GM19023 (cell line): ENCODE results near the gene TMEM151A.
"Not testable (repeated sequence)": the region's sequence is repeated elsewhere in the genome, so short reads cannot be mapped to it uniquely, and the experiment has no call there.

Experiments
- ATAC-seq: cut with Tn5 transposase; IDR thresholded peaks from one replicate; pipeline ENCODE4 v1.9.1; 2021; ENCODE audit warnings: mild to moderate bottlenecking, moderate library complexity; ENCODE audit not compliant: unreplicated experiment

TMEM151A gene

DNA sequence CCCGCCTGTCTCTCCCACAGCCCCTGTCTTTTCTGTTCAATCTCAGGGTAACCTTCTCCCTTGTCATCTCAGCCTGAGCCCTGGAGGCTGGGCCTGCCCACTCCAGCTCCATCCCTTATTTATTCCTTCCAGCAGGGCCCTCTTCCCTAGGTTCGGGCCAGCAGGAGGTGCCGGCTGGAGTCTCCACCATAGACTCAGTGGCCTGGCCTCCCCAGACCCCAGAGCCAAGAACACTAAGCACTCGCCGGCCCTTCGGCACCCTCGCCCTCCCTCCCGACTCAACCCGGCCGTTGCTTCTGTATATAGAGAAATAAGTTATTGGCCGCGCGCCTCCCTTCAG, 24.7 kb upstream of the TMEM151A start:
- ATAC-seq = no peak

DNA sequence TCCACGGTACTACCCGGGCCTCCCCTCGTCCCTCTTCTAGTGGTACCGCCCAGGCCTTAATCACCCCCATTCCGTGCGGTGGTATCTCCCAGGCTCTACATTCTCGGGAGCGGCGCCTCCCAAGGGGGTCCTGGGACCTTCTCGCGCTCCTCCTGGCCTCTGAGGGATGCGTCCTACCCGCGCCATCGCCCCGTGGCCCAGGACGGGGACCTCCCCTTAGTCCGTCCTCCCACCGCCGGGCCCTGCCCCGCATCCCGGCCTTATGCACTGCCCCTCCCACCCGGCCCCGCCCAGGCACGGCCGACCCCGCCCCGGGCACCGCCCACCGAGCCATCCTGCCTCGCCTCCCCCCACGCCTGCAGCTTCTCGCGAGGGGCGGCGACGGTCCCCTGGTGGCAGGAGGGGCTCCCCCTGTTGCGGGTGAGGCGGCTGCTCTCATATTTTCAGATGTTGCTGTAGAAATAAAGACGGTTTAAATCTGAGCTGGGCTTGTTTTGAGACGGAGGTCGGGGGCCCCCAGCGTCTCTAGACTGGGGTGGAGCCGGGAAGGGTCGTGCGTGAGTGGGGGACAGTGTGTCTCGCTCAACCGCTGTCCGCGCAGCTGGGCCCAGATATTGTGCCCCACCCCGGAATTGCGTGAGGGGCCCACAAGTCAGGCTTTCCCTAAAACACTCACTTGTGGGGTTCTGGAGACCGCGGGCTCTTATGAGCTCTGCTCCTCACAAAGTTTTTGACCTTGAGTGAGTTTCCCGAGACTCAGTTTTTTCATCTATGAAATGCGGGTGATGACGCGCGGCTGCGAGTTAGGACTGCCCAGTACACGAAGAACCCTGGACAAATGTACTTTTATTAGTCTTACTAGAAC, 24.1 kb upstream of the TMEM151A start:
- peak; percentile 46 for ATAC-seq

DNA sequence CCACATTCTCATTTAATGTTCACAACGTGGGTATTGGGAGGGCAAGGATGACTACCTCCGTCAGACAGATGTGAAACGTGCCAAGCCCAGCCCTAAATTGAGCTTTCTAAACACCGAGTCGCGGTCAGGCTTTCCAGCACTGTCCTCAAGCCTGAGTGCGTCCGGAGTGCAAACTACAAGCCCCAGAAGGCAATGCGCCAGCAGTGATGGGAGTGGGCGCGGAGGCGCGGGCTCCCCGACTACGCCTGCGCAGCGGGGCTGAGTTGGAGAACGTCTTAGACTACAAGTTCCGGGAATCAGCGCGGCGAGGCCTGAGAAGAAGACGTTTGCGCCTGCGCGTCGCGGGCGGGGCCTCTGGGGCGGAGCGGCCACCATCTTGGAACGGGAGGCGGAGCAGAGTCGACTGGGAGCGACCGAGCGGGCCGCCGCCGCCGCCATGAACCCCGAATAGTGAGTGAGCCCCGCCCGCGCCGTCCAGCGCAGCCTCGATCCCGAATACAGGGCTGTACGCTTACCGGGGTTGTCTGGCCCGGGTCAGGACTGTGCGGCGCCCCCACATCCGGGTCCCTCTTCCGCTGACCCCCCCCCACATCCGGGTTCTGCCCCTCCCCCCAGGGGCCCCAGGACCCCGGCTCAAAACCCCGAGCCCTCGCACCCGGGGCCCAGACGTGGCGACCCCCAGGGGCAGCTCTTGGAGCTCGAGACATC, 23.3 kb upstream of the TMEM151A start, which contains the start of gene RAB1B:
TSS of gene RAB1B (plus strand) at position 396 of the 708 bp plus-strand sequence. CDS start at position 437, 41 bp downstream.
- ATAC-seq = peak; percentile 81

DNA sequence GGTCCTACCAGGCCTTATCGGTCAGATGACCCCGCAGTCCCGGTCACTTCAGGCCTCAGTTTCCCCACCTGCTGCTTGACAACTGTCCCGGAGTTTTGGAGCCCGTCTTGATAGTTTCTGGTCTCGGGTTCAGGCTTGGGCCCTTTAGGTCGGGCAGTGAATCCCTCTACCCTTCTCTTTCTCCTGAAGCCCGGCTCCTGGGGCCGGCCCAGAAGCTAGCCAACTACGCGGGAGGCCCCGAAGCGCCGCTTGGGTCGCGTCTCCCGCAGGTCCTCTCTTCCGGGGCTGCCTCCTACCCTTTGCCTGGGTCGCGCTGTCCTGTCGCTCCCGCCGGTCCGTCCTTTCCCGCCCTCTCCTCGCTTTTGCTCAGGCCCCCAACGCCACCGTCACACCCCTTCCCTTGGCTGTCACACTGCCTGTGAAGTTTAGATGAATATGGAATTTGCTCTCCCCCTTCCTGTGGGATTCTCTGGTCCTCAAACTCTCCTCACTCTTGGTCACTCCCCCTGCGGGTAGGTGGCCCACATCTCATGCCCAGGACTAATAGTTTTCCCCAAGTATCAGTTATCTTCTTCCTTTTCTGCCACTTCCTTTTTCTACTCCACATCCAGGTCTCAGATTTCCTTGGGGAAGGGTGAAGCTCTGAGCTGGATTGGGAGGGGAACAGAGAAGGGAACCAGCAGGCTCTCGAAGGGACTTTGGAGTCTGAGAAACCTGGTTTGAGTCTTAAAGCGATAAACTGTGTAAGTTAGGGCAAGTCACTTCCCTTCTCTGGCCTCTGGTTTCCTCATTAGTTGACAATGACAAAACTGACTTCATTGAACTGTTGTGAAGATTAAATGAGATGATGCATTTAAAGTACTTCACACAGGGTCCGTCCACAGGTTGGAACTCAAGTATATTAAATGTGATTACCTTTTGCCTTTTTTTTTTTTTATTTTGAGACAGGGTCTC, 22.5 kb upstream of the TMEM151A start:
- no peak for ATAC-seq

DNA sequence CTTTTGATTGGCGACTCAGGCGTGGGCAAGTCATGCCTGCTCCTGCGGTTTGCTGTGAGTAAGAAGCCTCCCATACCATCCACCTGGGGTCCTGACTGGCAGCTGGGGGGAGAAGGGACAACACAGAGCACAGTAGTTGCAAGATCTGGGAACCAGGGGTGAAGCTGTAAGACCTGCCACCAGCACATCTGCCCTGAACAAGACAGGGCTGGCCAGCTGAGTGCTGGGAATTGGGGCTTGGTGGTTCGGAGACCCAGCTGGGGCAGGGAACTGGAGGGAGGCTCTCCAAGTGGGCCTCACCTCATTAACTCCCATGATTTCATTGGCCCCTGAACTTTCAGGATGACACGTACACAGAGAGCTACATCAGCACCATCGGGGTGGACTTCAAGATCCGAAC, 19.9 kb upstream of the TMEM151A start:
- no peak for ATAC-seq

DNA sequence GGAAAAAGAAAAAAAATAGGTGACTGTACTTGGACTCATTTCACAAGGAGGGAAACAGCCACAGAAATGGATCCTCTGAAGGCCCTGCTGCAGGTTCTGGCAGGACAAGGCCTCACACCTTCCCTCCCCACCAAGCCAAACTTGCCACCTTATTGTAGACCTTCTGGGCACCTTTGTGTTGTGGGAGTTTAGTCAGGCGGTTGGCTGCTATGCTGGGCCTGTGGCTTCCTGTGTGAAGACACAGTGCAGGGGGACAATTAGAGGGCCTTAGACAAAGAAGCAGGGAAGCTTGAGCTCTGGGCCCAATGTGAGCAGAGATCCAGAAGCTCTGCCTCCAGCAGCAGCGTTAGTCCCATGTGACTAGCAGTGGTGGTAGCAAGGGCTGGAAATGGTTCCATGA, 19.1 kb upstream of the TMEM151A start:
- no peak for ATAC-seq

DNA sequence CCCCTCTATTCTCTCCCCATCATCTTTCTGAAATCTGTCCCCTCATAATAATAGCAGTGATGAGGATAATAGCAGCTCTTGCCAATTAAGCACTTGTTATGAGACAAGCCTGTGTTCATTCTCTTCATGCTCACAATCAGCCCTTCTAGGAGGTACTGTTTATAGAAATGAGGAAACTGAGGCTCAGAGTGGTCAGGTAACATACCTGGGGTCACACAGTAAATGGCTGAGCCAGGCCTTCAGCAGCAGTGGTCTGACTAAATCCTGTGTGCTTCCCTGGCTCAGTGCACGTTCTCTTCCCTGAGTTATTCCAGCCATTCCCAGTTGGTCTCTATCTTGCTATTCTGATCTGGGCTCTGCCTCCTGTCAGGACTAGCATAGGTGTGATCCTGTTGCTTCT, 17.5 kb upstream of the TMEM151A start:
- ATAC-seq = no peak

DNA sequence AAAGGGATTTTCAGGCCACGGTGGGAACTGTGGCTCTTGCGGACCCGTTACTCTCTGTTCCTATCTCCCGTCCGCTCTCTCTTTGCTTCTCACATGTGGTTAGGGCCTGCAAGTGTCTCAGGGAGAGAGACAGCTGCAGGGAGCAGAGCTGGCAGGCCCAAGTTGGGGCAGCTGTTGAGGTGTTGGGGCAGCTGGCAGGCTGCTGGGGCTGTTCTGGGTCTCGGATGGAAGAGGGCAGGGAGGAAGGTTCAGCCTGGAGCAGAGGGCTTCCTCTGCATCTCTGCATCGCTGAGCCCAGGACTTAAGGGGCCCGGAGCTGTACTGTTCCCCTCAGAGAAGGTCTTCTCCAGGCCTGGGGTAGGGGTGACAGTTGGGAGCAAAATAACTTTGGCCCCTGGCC, 16.3 kb upstream of the TMEM151A start:
- no peak for ATAC-seq

DNA sequence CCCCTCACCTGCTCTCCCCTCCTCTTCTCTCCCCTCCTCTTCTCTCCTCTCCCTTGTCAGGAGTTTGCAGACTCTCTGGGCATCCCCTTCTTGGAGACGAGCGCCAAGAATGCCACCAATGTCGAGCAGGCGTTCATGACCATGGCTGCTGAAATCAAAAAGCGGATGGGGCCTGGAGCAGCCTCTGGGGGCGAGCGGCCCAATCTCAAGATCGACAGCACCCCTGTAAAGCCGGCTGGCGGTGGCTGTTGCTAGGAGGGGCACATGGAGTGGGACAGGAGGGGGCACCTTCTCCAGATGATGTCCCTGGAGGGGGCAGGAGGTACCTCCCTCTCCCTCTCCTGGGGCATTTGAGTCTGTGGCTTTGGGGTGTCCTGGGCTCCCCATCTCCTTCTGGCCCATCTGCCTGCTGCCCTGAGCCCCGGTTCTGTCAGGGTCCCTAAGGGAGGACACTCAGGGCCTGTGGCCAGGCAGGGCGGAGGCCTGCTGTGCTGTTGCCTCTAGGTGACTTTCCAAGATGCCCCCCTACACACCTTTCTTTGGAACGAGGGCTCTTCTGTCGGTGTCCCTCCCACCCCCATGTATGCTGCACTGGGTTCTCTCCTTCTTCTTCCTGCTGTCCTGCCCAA, 15.6 kb upstream of the TMEM151A start:
- no peak for ATAC-seq

DNA sequence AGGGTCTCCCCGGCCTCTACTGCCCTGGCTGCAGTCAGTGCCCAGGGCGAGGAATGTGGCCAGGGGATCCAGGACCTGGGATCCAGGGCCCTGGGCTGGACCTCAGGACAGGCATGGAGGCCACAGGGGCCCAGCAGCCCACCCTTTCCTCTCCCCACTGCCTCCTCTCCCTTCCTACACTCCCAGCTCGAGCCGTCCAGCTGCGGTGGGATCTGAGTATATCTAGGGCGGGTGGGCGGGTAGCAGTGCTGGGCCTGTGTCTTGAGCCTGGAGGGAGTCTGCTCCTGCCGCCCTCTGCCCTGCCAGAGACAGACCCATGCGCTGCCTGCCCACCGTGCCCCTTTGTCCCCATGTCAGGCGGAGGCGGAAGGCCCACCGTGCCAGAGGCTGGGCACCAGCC, 15.1 kb upstream of the TMEM151A start:
- not testable (repeated sequence) for ATAC-seq

DNA sequence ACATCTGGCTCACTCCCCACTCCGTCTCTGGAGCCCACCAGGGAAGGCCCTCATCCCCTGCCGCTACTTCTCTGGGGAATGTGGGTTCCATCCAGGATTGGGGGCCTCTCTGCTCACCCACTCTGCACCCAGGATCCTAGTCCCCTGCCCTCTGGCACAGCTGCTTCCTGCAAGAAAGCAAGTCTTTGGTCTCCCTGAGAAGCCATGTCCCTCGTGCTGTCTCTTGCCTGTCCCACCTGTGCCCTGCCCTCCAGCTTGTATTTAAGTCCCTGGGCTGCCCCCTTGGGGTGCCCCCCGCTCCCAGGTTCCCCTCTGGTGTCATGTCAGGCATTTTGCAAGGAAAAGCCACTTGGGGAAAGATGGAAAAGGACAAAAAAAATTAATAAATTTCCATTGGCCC, 14.6 kb upstream of the TMEM151A start:
- ATAC-seq = not testable (repeated sequence)

DNA sequence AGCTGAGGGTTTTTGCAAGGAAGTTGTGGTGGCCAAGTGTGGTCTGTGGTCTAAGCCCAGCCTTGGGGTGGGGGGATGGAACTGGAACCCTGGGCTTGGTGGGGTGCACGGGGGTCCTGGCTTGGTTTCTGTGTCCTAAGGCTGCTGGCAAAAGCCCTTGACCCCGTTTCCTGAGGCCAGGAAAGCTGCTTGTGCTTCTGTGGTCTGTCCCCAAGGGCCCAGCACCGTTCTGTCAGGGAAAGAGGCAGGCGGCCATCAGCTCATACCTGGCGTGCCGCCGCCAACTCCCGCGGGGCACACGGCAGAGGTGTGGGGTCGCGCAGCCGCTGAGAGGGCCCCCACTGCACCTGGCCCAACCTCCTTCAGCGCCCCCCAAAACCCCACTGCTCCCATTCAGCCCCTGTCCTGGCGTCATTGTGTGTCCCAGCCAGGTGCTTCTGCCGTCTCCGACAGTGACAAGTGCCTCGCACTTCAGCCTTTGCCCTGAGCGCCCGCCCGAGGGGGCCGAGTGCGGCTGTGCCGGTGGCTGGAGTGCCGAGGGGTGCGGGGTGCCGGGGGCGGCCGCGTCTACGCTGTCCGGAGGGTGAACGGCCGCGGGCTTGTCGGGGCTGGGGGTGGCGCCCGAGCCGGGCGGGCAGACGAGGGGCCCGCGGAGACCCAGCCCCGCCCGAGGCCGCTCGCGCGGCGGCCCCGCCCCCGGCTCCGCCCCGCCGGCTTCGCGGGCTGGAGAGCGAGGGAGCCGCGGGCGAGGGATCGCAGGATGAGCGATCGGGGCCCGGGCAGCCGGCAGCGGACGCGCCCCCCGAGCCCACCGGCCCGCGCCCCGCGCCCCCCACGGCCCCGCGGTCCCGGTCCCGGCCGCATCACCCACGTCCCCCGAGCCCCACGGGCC, 14.0 kb upstream of the TMEM151A start, which contains the start of gene CNIH2:
TSS of gene CNIH2 (plus strand) at position 705 of the 892 bp plus-strand sequence. CDS start 282 bp downstream, outside the sequence.
- no peak for ATAC-seq

DNA sequence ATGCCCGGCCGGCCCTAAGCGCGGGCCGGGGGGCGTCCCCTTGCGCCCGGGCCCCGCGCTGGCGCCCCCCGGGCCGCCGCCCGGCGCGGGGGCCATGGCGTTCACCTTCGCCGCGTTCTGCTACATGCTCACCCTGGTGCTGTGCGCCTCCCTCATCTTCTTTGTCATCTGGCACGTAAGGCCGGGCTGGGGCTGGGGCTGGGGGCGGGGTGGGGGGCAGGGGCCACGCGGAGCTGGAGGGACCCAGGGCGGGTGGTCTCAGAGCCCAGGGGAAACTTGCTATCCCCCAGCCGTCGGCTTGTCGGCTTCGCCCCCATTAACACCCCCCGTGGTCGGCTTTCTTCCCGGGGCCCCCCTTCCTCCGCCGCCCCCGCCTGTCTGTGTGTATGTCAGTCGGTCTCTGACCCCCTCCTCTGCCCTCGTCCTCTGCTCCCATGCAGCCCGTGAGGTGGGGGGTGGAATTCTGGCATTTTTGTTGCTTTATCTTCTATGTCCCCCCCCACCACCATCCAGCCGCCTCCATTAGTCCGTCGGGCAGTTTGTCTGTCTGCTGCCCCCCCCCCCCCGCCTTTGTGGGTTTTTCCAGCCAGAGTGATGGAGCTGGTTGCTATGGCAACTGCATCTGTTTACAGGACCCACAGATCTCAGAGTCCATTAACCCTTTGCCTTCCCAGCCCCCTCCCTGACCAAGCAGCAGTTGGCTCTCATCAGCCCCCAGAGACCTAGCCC, 13.2 kb upstream of the TMEM151A start:
- ATAC-seq = no peak

DNA sequence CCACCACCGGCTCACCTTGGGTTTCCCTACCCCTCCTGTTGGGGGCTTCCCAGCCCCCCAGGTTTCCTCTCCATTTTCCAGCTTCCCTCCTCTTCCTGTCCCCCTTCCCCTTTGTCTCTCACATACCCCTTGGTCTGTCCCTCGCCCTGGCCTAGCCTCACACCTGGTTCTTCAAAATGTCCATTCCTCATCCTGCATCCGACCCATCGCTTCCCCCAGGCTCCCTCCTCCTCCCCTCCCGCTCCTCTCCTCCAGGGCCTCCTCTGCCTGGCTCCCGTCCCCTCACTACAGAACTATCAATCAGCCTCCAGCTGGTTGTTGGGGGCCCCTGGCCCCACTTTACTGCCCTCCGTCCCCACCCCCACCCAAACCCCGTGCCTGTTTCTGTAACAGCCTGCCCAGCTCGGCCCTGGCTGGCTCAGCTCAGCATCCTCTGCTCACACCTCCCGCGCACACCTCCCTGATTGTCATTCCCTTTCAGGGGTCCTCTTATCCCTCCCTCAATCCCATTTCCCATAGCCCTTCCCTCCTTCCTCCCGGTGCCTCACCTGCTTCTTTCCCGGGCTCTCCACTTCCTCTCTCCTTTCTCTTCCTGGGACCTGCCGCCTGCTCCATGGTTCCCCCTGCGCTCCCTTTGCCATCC, 12.5 kb upstream of the TMEM151A start:
- ATAC-seq = no peak

DNA sequence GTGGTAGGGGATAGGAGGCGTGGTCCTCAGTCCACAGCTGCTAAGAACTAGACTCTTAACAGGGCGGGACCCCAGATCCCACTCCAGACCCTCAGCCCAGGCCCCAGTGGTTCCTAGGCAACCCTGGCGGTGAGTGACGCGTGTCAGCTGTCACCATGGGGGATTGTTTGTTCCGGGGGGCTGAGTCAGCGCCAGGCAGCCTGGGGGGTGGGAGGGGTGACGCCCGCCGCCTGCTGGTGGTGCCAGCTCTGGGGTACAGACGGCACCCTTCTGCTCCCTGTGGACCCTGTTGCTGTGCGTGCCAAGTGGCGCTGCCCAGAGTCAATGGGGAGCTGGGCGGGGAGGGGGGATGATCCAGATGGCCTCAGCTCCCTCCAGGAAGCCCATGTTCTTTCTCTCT, 11.3 kb upstream of the TMEM151A start:
- ATAC-seq = no peak

DNA sequence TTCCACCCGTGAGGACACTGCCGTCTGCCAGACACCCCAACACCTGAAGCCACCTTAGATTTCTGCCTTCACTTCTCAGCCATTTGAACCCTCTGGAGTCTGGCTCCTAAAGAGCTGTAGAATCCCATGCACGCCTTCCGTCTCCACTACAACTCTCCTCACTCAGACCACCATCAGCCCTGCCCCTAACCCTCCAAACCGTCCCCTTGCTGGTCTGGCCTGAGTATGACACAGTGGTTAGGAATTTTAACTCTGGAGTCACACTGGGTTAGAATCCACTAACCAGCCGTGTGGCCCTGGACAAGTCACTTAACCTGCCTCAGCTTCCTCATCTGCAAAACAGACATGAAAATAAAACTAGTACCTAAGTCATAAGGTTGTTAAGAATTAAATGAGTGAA, 10.7 kb upstream of the TMEM151A start:
- ATAC-seq = no peak

DNA sequence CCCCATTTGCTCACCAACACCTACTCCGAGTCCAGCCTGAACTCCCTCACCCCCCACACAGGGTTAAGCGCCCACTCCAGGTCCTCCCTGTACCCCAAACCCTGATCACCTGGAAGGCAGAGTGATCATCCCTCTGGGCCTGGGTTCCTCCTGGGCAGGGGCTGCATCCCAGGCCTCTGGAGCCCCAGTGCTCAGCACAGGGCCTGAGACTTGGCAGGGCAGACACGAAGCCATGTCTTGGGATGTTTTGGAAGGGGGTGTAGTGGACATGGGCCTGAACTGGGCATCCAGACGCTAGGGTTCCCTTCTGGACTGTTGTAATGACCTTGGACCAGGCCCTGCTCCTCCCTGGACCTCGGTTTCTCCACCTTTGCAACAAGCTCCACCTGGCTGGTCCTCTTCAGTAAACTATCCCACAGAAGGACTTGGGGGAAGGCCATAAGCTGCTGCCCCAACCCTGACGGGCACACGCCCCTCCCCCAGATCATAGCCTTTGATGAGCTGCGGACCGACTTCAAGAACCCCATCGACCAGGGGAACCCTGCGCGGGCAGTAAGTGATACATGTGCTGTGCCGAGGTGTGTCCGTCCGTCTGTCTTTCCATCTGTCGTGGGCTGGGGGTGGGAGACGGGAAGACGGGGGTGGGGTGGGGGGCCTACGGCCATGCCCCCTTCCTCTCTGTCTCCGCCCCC, 9.8 kb upstream of the TMEM151A start:
- ATAC-seq = no peak
